Adrenal gland (tissue), 5 donors: ENCODE data around the gene STEAP1B.

Experiments
- POLR2A ChIP-seq, 2 donors: fragments of 450-650 bp; IDR thresholded peaks; one replicate each; pipeline ENCODE4 v1.6.1; 2017; ENCODE audit warnings: antibody characterized with exemption in 2 of 2, mild to moderate bottlenecking in 2 of 2, moderate library complexity in 1 of 2
- TF ChIP-seq, protein P1 (sequence below), 6 experiments: fragments of 450-650 bp in 4 of 6; fragments of 200-600 bp in 2 of 6; sonication (generic) in 1 of 6; IDR thresholded peaks; 1 replicate in 5 of 6; 2 replicates in 1 of 6; pipeline versions ENCODE4 v1.5.1 to v1.8.0; 2016 to 2021; ENCODE audit warnings: antibody characterized with exemption in 6 of 6, mild to moderate bottlenecking in 2 of 6, moderate library complexity in 1 of 6
- donor health status: DM: no; HTN: no; CAD: no.

DNA sequence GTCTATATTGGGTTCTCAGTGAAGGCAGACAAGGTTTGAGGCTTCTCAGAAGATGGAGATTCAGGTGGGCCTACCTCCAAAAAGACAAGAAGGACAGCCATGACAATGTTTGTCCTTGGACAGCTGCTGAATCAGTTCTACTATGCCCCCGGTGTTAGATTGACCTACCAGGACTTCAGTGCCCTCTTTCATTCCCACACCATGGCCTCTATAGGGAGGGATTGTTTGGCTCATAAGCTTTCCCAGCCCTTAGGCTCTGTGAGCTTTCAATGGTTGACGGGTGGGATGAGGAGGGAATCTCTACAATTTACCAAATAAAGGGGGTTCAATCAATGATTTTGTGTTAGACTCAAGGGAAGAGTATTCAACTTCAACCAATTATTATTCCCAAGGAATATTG lies 119.7 kb downstream of the STEAP1B start:
- TF ChIP-seq, protein P1, sequence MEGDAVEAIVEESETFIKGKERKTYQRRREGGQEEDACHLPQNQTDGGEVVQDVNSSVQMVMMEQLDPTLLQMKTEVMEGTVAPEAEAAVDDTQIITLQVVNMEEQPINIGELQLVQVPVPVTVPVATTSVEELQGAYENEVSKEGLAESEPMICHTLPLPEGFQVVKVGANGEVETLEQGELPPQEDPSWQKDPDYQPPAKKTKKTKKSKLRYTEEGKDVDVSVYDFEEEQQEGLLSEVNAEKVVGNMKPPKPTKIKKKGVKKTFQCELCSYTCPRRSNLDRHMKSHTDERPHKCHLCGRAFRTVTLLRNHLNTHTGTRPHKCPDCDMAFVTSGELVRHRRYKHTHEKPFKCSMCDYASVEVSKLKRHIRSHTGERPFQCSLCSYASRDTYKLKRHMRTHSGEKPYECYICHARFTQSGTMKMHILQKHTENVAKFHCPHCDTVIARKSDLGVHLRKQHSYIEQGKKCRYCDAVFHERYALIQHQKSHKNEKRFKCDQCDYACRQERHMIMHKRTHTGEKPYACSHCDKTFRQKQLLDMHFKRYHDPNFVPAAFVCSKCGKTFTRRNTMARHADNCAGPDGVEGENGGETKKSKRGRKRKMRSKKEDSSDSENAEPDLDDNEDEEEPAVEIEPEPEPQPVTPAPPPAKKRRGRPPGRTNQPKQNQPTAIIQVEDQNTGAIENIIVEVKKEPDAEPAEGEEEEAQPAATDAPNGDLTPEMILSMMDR (IDR thresholded peaks at IDR 0.05), result no peak
- no peak for TF ChIP-seq POLR2A (IDR thresholded peaks at IDR 0.05)
